Vagina (tissue), 2 donors: ENCODE data around the gene CSMD2. TPM values are rescaled to one million over a fixed set of nuclear protein-coding genes. Genes with fewer than 3 reads are reported as not detected.
A peak's percentile ranks its signal among the peaks of the same experiment; 100 is the strongest.

Experiments used
- DNase-seq, 2 donors: peaks; one replicate each; pipeline ENCODE4 v3.0.0-alpha.2; 2017; ENCODE audit errors: extremely low spot score in 2 of 2
- H3K27ac ChIP-seq: fragments of 200-600 bp; sonication (generic); one replicate; pipeline ENCODE4 v1.5.1; 2019
- H3K27me3 ChIP-seq: fragments of 200-600 bp; sonication (generic); one replicate; pipeline ENCODE4 v1.5.1; 2019
- H3K36me3 ChIP-seq, 2 donors: fragments of 200-600 bp; sonication (generic); one replicate each; pipeline ENCODE4 v1.5.1; 2017 to 2019
- H3K4me1 ChIP-seq: fragments of 200-600 bp; sonication (generic); one replicate; pipeline ENCODE4 v1.5.1; 2019
- H3K4me3 ChIP-seq, 2 donors: fragments of 200-600 bp; sonication (generic); 1 replicate in 1 of 2; 2 replicates in 1 of 2; pipeline ENCODE4 v1.5.1; 2016 to 2019
- H3K9me3 ChIP-seq: fragments of 200-600 bp; sonication (generic); one replicate; pipeline ENCODE4 v1.5.1; 2019
- CTCF ChIP-seq, 3 experiments: fragments of 450-650 bp in 2 of 3; fragments of 200-600 bp in 1 of 3; sonication (generic) in 1 of 3; IDR thresholded peaks; one replicate each; pipeline ENCODE4 v1.5.1; 2017 to 2019; ENCODE audit warnings: antibody characterized with exemption in 3 of 3, mild to moderate bottlenecking in 2 of 3, moderate library complexity in 2 of 3
- POLR2A ChIP-seq, 2 donors: fragments of 450-650 bp; IDR thresholded peaks; one replicate each; pipeline ENCODE4 v1.6.1; 2017; ENCODE audit warnings: antibody characterized with exemption in 2 of 2, mild to moderate bottlenecking in 2 of 2, moderate library complexity in 2 of 2
- POLR2AphosphoS5 ChIP-seq, 2 donors: sonication (generic); formaldehyde crosslinking; IDR thresholded peaks; one replicate each; pipeline ENCODE4 v1.9.0; 2017; ENCODE audit warnings: antibody characterized with exemption in 2 of 2, mild to moderate bottlenecking in 2 of 2, low read depth in 1 of 2; ENCODE audit not compliant: insufficient read depth in 1 of 2
- intact Hi-C: fragments of 100-400 bp; cut with DNase I; formaldehyde crosslinking; loops from one replicate; pipeline ENCODE4 v1.15.1; 2023
- total RNA-seq: library from RNA; depleted of rRNA; stranded (reverse); fragments of >200 nt; gene quantifications from one replicate; pipeline ENCODE4 v1.2.3, GENCODE V29; 2016

The CSMD2 gene
- total RNA-seq, 1 donor from 2014 or later, result 0.25 TPM

GRCh38 chr1:34132161-34132420, 32.9 kb downstream of the CSMD2 start:
- intact Hi-C loops, result no loop called here
- no peak overlapping the region for H3K27ac ChIP-seq
- no peak overlapping the region for H3K4me3 ChIP-seq
- H3K36me3 ChIP-seq, result no peaks in the 10 kb centered on the region
- DNase-seq, result no peak
- H3K4me1 ChIP-seq, result no peaks in the 10 kb centered on the region
- H3K9me3 ChIP-seq, result no peaks in the 10 kb centered on the region
- TF ChIP-seq POLR2AphosphoS5 (IDR thresholded peaks at IDR 0.05; ENCODE audit: insufficient read depth in 1 of 2, low read depth in 1 of 2) (no peak), POLR2A (IDR thresholded peaks at IDR 0.05) (no peak), CTCF (IDR thresholded peaks at IDR 0.05) (no peak)
- H3K27me3 ChIP-seq, result no peaks in the 10 kb centered on the region

GRCh38 chr1:34131396-34132160, 33.5 kb downstream of the CSMD2 start:
- Histone ChIP-seq H3K9me3 (no peaks in the 10 kb centered on the region), H3K27me3 (no peaks in the 10 kb centered on the region), H3K36me3 (no peaks in the 10 kb centered on the region), H3K4me1 (no peaks in the 10 kb centered on the region), H3K4me3 (no peak overlapping the region), H3K27ac (no peak overlapping the region)
- TF ChIP-seq POLR2AphosphoS5 (IDR thresholded peaks at IDR 0.05; ENCODE audit: insufficient read depth in 1 of 2, low read depth in 1 of 2) (no peak), POLR2A (IDR thresholded peaks at IDR 0.05) (no peak), CTCF (IDR thresholded peaks at IDR 0.05) (no peak)
- DNase-seq, result peak; percentile 74 to 80
- intact Hi-C loops, result no loop called here

- H3K4me1 ChIP-seq, result no peaks in the 10 kb centered on the region
- no peaks in the 10 kb centered on the region for H3K27me3 ChIP-seq
- peak; percentile 43 to 56 for DNase-seq
- TF ChIP-seq CTCF (IDR thresholded peaks at IDR 0.05) (no peak), POLR2AphosphoS5 (IDR thresholded peaks at IDR 0.05; ENCODE audit: insufficient read depth in 1 of 2, low read depth in 1 of 2) (no peak), POLR2A (IDR thresholded peaks at IDR 0.05) (no peak)
- H3K27ac ChIP-seq, result no peak overlapping the region
- intact Hi-C loops, result no loop called here
- no peak overlapping the region for H3K4me3 ChIP-seq
- H3K9me3 ChIP-seq, result no peaks in the 10 kb centered on the region
- no peaks in the 10 kb centered on the region for H3K36me3 ChIP-seq
Measured at GRCh38 chr1:34130306-34130705, 34.7 kb downstream of the CSMD2 start.

- peak; percentile 22 to 79 for DNase-seq
- H3K36me3 ChIP-seq, result no peaks in the 10 kb centered on the region
- H3K27ac ChIP-seq, result no peak overlapping the region
- TF ChIP-seq POLR2A (IDR thresholded peaks at IDR 0.05) (no peak), POLR2AphosphoS5 (IDR thresholded peaks at IDR 0.05; ENCODE audit: insufficient read depth in 1 of 2, low read depth in 1 of 2) (no peak), CTCF (IDR thresholded peaks at IDR 0.05) (no peak)
- H3K27me3 ChIP-seq, result no peaks in the 10 kb centered on the region
- intact Hi-C loops, result no loop called here
- H3K9me3 ChIP-seq, result no peaks in the 10 kb centered on the region
- H3K4me3 ChIP-seq, result no peak overlapping the region
- no peaks in the 10 kb centered on the region for H3K4me1 ChIP-seq
Measured at GRCh38 chr1:34129630-34130029, 35.4 kb downstream of the CSMD2 start.

GRCh38 chr1:34128186-34128889, 36.7 kb downstream of the CSMD2 start:
- intact Hi-C loops, result no loop called here
- Histone ChIP-seq H3K9me3 (no peaks in the 10 kb centered on the region), H3K27me3 (no peaks in the 10 kb centered on the region), H3K36me3 (no peaks in the 10 kb centered on the region), H3K4me3 (no peak overlapping the region), H3K4me1 (no peaks in the 10 kb centered on the region), H3K27ac (no peak overlapping the region)
- TF ChIP-seq POLR2AphosphoS5 (IDR thresholded peaks at IDR 0.05; ENCODE audit: insufficient read depth in 1 of 2, low read depth in 1 of 2), result no peak
- no peak for TF ChIP-seq CTCF (IDR thresholded peaks at IDR 0.05)
- TF ChIP-seq POLR2A (IDR thresholded peaks at IDR 0.05), result no peak
- peak; percentile 69 to 84 for DNase-seq
